Osteoblast (primary cell): ENCODE measurements around the gene ZNF274. TPM values are rescaled to one million over a fixed set of nuclear protein-coding genes. Genes with fewer than 3 reads are reported as not detected.
"Not testable (repeated sequence)": the region's sequence is repeated elsewhere in the genome, so short reads cannot be mapped to it uniquely, and the experiment has no call there.

ENCODE experiments used
- DNase-seq: peaks from one replicate; pipeline ENCODE4 v3.0.0; 2011; ENCODE audit warnings: low spot score, mixed read lengths; ENCODE audit not compliant: insufficient read length; ENCODE audit errors: missing footprints
- H2AFZ ChIP-seq: 2 replicates; pipeline ENCODE4 v1.6.0; 2011; ENCODE audit warnings: mild to moderate bottlenecking, low read length
- H3K27ac ChIP-seq: 2 replicates; pipeline ENCODE4 v1.5.1; 2011; ENCODE audit warnings: mild to moderate bottlenecking, low read depth, low read length, moderate library complexity
- H3K27me3 ChIP-seq: 2 replicates; pipeline ENCODE4 v1.6.0; 2012; ENCODE audit warnings: mild to moderate bottlenecking, control low read depth, inconsistent platforms, low read length, moderate library complexity; ENCODE audit not compliant: insufficient read depth
- H3K36me3 ChIP-seq: 2 replicates; pipeline ENCODE4 v1.5.1; 2011; ENCODE audit warnings: mild to moderate bottlenecking, low read length, control low read depth, moderate library complexity; ENCODE audit not compliant: insufficient read depth
- H3K4me1 ChIP-seq: 2 replicates; pipeline ENCODE4 v1.5.1; 2011; ENCODE audit warnings: mild to moderate bottlenecking, low read length, control low read depth, moderate library complexity; ENCODE audit not compliant: insufficient read depth
- H3K4me2 ChIP-seq: 2 replicates; pipeline ENCODE4 v1.6.0; 2011; ENCODE audit warnings: mild to moderate bottlenecking, low read length; ENCODE audit not compliant: insufficient read depth
- H3K4me3 ChIP-seq: fragments of 200-600 bp; sonication (generic); 3 replicates; pipeline ENCODE4 v1.5.1; 2012; ENCODE audit warnings: mild to moderate bottlenecking, low read length, inconsistent platforms; ENCODE audit not compliant: insufficient read depth
- H3K79me2 ChIP-seq: 2 replicates; pipeline ENCODE4 v1.6.0; 2012; ENCODE audit warnings: mild to moderate bottlenecking, low read length, control low read depth, inconsistent platforms; ENCODE audit not compliant: insufficient read depth
- H3K9me3 ChIP-seq: 2 replicates; pipeline ENCODE4 v1.5.1; 2011; ENCODE audit warnings: low read depth, low read length, control low read depth
- H4K20me1 ChIP-seq: 2 replicates; pipeline ENCODE4 v1.6.0; 2012; ENCODE audit warnings: mild to moderate bottlenecking, low read length, control low read depth; ENCODE audit not compliant: insufficient read depth
- total RNA-seq: library from RNA; depleted of rRNA; stranded (reverse); fragments of >200 nt; gene quantifications from 2 replicates; pipeline ENCODE4 v1.2.3, GENCODE V29; 2012
- TF ChIP-seq, protein P1 (sequence below): IDR thresholded peaks from 2 replicates; pipeline ENCODE4 v1.5.1; 2011; ENCODE audit warnings: mild to moderate bottlenecking, low read depth, low read length, moderate library complexity; ENCODE audit errors: extremely low read depth

ZNF274 gene
- total RNA-seq, result 10.9 and 11.2 TPM in 2 replicates

DNA sequence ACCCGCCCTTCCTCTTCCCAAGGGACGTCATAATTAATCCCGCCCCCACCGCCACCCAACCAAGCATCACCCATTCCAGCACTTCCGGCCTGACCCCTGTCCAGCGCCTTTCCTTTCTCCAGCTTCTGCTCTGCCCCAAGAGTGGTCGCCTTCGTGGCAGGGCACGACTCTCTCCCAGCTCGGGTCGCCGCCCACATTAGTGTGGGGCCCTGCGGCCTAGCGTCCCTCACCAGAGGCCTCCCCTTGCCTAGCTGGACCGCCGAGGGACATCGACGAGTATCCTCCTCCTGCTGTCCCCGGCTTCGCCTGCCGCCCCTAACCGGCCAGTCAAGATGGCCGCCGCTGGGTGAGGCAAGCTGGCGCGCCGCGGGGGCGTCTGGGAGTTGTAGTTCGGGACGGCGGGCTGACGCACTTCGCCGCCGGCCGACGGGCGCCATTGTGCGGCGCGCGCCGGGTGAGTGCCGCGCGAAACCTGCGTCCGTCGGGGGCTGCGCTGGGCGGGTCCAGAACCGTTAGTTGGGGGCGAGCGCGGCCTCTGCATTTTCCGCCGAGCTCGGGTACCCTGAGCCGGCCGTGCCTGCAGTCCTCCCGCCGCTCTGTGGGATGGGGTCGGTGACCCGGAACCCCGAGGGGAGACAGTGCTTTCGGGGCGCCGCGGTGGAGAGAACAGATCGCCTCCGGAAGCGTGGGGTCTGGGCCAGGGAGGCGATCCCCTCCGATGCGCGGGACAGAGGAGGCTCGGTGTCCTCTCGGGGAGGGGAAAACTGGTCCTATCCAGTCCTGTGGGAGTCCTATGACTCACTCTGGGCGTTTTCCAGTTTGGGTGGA, at the start of gene ZNF274:
ZNF274 (plus strand) TSS at position 73 of the 828 bp plus-strand sequence. CDS start 905 bp downstream, outside the sequence.
- Histone ChIP-seq H3K9me3 (peaks cover 37% of the 10 kb centered on the region), H2AFZ (peak within 1 kb of the TSS; percentile 95), H3K4me2 (peak within 1 kb of the TSS; percentile 84), H3K79me2 (peaks cover 61% of the 10 kb centered on the region), H4K20me1 (no peaks in the 10 kb centered on the region), H3K27me3 (no peaks in the 10 kb centered on the region), H3K36me3 (peaks cover 36% of the 10 kb centered on the region), H3K27ac (peak within 1 kb of the TSS; percentile 98), H3K4me3 (peak within 1 kb of the TSS; percentile 99), H3K4me1 (peaks cover 3% of the 10 kb centered on the region)
- DNase-seq, result peak; percentile 99
- TF ChIP-seq, protein P1, sequence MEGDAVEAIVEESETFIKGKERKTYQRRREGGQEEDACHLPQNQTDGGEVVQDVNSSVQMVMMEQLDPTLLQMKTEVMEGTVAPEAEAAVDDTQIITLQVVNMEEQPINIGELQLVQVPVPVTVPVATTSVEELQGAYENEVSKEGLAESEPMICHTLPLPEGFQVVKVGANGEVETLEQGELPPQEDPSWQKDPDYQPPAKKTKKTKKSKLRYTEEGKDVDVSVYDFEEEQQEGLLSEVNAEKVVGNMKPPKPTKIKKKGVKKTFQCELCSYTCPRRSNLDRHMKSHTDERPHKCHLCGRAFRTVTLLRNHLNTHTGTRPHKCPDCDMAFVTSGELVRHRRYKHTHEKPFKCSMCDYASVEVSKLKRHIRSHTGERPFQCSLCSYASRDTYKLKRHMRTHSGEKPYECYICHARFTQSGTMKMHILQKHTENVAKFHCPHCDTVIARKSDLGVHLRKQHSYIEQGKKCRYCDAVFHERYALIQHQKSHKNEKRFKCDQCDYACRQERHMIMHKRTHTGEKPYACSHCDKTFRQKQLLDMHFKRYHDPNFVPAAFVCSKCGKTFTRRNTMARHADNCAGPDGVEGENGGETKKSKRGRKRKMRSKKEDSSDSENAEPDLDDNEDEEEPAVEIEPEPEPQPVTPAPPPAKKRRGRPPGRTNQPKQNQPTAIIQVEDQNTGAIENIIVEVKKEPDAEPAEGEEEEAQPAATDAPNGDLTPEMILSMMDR, result no peak

GRCh38 chr19:58134244-58134643, 48.6 kb upstream of the ZNF274 start:
- no peak overlapping the region for H2AFZ ChIP-seq
- peaks cover 4% of the 10 kb centered on the region for H3K79me2 ChIP-seq
- no peak overlapping the region for H3K4me3 ChIP-seq
- TF ChIP-seq, protein P1, result no peak
- DNase-seq, result no peak
- peaks cover 36% of the 10 kb centered on the region for H3K9me3 ChIP-seq
- H4K20me1 ChIP-seq, result no peaks in the 10 kb centered on the region
- H3K36me3 ChIP-seq, result peaks cover 56% of the 10 kb centered on the region
- no peak overlapping the region for H3K4me2 ChIP-seq
- no peaks in the 10 kb centered on the region for H3K27me3 ChIP-seq
- no peak overlapping the region for H3K27ac ChIP-seq
- no peaks in the 10 kb centered on the region for H3K4me1 ChIP-seq

DNA sequence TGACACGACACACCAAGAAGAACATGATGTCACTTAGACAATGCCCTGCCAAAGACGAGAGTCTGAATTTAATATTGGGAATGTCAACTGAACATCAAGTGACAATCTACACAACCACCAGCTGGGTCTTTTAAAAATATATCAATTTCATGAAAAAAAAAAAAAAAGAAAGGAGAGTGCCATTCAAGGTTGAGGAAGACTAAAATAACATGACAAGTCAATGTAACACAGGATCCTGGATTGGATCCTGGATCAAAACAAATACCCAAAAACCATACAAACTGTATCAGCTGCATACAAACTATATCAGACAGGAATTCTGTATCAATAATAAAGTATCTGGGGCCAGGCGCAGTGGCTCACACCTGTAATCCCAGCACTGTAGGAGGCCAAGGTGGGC, 37.0 kb upstream of the ZNF274 start:
- peaks cover 7% of the 10 kb centered on the region for H3K9me3 ChIP-seq
- TF ChIP-seq, protein P1, result no peak
- no peak overlapping the region for H2AFZ ChIP-seq
- no peak overlapping the region for H3K4me3 ChIP-seq
- H3K36me3 ChIP-seq, result peaks cover 8% of the 10 kb centered on the region
- no peaks in the 10 kb centered on the region for H3K27me3 ChIP-seq
- no peak overlapping the region for H3K4me2 ChIP-seq
- no peaks in the 10 kb centered on the region for H4K20me1 ChIP-seq
- H3K4me1 ChIP-seq, result peaks cover 5% of the 10 kb centered on the region
- H3K27ac ChIP-seq, result no peak overlapping the region
- DNase-seq, result no peak
- H3K79me2 ChIP-seq, result peaks cover 55% of the 10 kb centered on the region

- not testable (repeated sequence) for DNase-seq, H3K4me2 ChIP-seq, H3K27ac ChIP-seq, H3K9me3 ChIP-seq, H3K4me3 ChIP-seq, H4K20me1 ChIP-seq, H2AFZ ChIP-seq, H3K36me3 ChIP-seq, H3K27me3 ChIP-seq, H3K4me1 ChIP-seq
- H3K79me2 ChIP-seq, result peaks cover 49% of the 10 kb centered on the region
Observed at GRCh38 chr19:58147475-58147874, 35.4 kb upstream of the ZNF274 start.
